H7 (cell line): ENCODE measurements around the gene PYCARD. TPM values are rescaled to one million over a fixed set of nuclear protein-coding genes. Genes with fewer than 3 reads are reported as not detected.
"Not testable (repeated sequence)": the region's sequence is repeated elsewhere in the genome, so short reads cannot be mapped to it uniquely, and the experiment has no call there.

Source experiments
- DNase-seq: peaks from one replicate; pipeline ENCODE4 v3.0.0; 2012
- H3K27me3 ChIP-seq: 2 replicates; pipeline ENCODE4 v1.6.0; 2011; ENCODE audit warnings: mild to moderate bottlenecking, low read length; ENCODE audit not compliant: control insufficient read depth, insufficient read depth
- H3K36me3 ChIP-seq: replicated peaks from 2 replicates; pipeline ENCODE4 v1.5.1; 2011; ENCODE audit warnings: low read length; ENCODE audit not compliant: control insufficient read depth, insufficient read depth
- H3K4me3 ChIP-seq: 2 replicates; pipeline ENCODE4 v1.5.1; 2011; ENCODE audit warnings: low read depth, mild to moderate bottlenecking, control low read depth, low read length, moderate library complexity; ENCODE audit not compliant: insufficient read depth
- total RNA-seq: library from RNA; depleted of rRNA; stranded (reverse); fragments of >200 nt; shearing (Covaris generic); gene quantifications from 2 replicates; pipeline ENCODE4 v1.2.3, GENCODE V29; 2014; rRNA removed

The PYCARD gene
- total RNA-seq: 32.2 and 35.2 TPM in 2 replicates

DNA sequence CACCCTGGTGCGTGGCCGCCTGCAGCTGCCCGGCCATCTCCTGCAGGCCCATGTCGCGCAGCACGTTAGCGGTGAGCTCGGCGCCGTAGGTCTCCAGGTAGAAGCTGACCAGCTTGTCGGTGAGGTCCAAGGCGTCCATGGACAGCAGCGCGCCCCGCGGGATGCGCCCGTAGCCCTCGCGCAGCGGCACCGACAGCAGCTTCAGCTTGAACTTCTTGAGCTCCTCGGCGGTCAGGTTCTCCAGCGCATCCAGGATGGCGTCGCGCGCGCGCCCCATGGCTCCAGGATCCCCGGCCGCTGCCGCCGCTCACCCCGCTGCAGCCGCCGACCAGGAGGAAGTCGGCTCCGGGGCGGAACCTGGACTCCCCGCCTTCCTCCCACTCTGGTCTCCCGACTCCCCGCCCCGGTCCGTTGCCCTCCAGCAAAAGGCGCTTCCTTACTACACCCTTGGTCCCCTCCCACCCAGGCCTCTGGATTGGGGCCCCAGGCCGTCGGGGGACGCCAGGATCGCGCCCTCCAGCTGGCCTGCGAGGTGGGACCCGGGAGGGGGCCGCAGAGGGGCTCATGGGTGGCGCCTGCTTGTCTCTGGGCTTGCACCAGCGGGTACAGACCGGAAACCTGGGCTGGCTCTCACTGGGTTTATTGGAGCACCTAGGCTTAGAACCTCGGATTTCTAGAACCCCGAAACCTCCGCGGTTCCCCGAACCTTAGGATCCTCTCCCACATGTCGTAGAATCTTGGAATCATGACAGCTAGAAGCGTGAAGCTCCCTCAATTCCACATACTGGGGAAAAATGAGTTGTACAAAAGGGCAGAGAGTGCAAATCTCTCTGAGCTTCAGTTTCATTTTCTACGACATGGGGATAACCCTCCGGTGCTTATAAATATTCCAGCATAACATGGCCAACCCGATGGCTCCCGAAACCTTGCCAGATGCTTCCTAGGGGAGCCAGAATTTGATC lies at the start of gene PYCARD:
Gene PYCARD (minus strand): TSS at position 347 of the 962 bp plus-strand sequence. CDS start 70 bp downstream, at position 277.
- H3K4me3 ChIP-seq: peak within 1 kb of the TSS; percentile 74
- peaks cover 7% of the 10 kb centered on the region for H3K36me3 ChIP-seq
- H3K27me3 ChIP-seq: peaks cover 10% of the 10 kb centered on the region
- DNase-seq: peak; percentile 84

DNA sequence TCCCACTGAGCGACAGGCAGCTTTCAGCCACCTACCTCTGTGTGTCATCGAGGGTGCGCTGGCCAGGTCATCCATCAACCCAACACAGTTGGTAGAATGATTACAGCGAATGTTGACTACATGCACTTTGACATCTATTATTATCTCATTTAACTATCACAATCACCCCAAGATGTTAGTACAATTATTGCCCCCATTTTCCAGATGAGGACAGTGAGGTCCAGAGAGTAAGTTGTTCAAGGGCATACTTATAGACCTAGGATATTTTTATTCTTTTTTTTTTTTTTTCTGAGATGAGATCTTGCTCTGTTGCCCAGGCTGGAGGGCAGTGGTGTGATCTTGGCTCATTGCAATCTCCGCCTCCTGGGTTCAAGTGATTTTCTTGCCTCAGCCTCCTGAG lies 48.9 kb upstream of the PYCARD start:
- DNase-seq: no peak
- no peaks in the 10 kb centered on the region for H3K27me3 ChIP-seq

DNA sequence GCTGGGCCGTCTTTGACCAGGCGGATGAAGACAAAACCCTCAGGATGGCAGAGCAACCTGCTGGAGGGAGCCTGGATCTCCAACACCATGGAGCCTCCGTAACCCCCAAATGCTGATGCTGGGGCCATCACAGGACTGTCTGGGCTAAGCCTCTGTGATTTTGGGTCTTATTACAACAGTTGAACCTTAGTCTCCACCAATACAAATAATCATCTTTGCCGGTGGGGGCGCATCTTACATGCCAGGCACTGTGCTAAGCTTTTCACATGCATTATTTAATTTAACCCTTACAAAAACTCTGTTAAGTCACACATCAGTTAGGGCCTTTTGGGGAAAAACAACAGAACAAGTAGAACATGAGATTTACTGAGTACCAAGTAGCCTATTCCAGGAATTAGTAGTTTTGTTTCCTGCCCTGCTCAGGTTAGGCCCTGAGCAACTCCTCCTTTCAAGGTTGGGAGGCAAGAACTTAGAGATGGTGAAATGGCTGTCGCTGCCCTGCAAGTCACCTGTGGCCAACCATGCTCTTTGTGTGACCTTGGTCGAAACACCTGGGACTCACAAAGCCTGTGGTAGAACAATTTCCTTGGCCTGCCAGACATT lies 48.3 kb upstream of the PYCARD start:
- no peaks in the 10 kb centered on the region for H3K36me3 ChIP-seq
- no peak overlapping the region for H3K4me3 ChIP-seq
- no peak for DNase-seq
- H3K27me3 ChIP-seq: no peaks in the 10 kb centered on the region

More for the DNA sequence above, 48.9 kb upstream of the PYCARD start:
- H3K4me3 ChIP-seq: no peak overlapping the region
- no peaks in the 10 kb centered on the region for H3K36me3 ChIP-seq

DNA sequence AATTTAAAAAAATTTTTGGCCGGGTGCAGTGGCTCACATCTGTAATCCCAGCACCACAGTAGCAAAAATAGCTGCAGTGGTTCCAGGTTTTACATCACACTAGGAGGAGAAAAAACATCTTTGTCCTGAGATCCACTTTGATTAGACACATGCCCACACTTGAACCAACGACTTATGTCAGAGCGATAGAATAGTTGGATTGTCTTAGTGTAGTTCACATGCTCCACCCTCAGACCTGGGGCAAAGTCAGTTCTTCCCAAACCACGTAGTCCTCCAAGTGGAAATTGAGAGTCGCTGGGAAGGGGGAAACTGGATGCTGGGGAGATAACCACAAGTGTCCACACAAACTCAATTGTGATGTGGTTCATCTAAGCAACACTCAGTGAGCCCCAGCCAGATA lies 45.8 kb upstream of the PYCARD start:
- Histone ChIP-seq H3K36me3 (no peaks in the 10 kb centered on the region), H3K27me3 (no peaks in the 10 kb centered on the region), H3K4me3 (no peak overlapping the region)
- DNase-seq: no peak

DNA sequence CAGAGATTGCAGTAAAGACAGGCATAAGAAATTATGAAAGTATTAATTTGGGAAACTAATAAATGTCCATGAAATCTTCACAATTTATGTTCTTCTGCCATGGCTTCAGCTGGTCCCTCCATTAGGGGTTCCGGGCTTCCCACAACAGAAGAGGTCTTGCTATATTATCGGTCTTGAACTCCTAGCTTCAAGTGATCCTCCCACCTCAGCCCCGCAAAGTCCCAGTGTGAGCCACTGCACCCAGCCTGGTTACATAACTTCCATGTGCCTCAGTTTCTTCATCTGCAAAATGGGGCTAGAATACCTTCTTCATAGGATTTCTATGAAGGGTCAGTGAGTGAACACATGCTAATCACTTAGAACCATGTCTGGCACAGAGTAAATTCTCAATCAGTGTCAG lies 43.7 kb upstream of the PYCARD start:
- DNase-seq: no peak
- Histone ChIP-seq H3K36me3 (no peaks in the 10 kb centered on the region), H3K4me3 (no peak overlapping the region), H3K27me3 (no peaks in the 10 kb centered on the region)

DNA sequence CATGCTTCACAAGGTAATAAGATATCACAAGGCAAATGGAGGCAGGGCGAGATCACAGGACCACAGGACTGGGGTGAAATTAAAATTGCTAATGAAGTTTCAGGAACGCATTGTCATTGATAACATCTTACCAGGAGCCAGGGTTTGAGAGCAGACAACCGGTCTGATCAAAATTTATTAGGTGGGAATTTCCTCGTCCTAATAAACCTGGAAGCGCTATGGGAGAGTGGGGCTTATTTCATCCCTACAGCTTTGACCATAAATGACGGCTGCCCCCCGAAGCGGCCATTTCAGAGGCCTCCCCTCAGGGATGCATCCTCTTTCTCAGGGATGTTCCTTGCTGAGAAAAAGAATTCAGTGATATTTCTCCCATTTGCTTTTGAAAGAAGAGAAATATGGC lies 43.0 kb upstream of the PYCARD start:
- not testable (repeated sequence) for H3K27me3 ChIP-seq, DNase-seq, H3K36me3 ChIP-seq, H3K4me3 ChIP-seq

DNA sequence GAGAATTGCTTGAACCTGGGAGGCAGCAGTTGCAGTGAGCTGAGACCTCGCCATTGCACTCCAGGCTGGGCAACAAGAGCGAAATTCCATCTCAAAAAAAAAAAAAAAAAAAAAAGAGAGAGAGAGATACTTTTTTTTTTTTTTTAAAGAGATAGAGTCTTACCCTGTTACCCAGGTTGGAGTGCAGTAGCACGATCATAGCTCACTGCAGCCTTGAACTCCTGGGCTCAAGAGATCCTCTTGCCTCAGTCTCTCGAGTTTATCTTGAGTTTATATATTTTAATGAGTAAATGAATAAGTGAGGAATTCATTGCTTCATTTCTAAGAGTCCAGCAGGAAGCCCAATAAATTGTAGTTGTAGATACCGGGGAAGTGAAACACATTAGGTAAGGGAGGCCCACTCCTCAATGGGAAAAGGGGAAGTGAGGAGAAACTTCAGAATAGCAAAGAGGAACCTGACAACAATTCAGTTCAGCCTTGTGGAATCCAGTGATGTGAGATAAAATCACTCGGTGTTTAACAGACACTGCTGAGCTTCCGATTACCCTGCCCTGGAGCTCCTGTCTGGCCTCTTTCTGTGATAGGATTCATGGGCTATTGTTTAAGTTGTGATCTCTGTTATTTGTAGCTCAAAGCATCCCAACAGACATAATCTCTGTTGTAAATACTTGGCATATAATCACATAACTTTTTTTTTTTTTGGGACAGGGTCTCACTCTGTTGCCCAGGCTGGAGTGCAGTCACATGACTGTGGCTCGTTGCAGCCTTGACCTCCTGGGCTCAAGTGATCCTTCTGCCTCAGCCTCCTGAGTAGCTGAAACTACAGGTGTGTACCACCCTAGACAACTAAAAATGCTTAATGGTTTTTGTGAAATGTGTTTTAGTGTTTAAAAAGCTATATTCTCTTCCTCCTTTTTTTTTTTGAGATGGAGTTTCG lies 41.4 kb upstream of the PYCARD start:
- H3K36me3 ChIP-seq: no peaks in the 10 kb centered on the region
- no peak overlapping the region for H3K4me3 ChIP-seq
- no peaks in the 10 kb centered on the region for H3K27me3 ChIP-seq
- no peak for DNase-seq

DNA sequence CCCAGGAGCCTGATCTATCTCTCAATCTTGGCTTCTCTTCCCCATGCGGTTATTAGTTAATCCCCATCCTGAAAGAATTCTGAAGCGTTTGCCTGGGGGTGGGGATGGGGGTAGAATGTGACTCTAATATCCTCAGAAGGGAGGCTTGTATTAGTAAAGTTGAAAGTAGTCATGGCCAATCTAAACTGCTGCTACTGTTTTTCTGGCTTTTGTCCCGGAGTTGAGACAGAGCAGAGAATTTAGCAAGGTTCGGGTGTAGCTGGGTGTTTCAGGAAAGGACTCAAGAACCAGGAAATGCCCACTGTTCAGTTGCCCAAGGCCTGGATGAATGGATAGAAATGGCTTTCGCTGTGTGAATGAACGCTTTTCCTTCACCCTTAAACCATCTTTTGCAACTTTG lies 39.6 kb upstream of the PYCARD start:
- no peak for DNase-seq

DNA sequence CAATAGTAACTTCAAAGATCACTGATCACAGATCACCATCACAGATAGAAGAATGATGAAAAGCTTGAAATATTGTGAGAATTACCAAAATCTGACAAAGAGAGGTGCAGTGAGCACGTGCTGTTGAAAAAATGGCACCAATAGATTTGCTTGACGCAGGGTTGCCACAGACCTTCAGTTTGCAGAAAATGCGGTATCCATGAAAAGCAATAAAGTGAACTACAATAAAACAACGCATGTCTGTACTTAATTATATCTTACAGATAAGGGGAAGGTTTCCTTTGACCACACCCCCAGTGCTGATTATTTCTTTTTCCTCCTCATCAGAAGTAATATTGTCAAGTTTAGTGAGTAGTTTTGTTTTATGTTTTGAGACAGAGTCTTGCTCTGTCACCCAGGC lies 35.5 kb upstream of the PYCARD start:
- H3K4me3 ChIP-seq: no peak overlapping the region
- DNase-seq: no peak
- H3K36me3 ChIP-seq: no peaks in the 10 kb centered on the region
- no peaks in the 10 kb centered on the region for H3K27me3 ChIP-seq

More for the DNA sequence above, 39.6 kb upstream of the PYCARD start:
- Histone ChIP-seq H3K36me3 (no peaks in the 10 kb centered on the region), H3K27me3 (no peaks in the 10 kb centered on the region), H3K4me3 (no peak overlapping the region)

DNA sequence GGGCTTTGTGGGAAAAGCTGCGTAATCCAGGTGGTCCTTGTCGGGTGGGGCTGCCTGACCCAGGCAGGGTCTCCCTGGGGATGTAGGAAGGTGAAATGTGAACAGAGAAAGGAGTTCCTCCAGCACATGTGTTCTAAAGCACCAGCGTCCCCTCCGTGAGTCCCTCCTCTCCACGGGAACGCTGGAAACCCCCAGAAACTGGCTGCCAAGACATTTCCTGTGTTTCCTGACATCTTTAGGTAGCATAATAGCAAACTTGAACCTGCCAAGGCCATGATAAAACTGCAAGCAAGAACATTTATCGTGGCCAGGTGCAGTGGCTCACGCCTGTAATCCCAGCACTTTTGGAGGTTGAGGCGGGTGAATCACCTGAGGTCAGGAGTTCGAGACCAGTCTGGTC lies 26.9 kb upstream of the PYCARD start:
- H3K27me3 ChIP-seq: no peaks in the 10 kb centered on the region
- DNase-seq: peak; percentile 24
- no peaks in the 10 kb centered on the region for H3K36me3 ChIP-seq
- no peak overlapping the region for H3K4me3 ChIP-seq

DNA sequence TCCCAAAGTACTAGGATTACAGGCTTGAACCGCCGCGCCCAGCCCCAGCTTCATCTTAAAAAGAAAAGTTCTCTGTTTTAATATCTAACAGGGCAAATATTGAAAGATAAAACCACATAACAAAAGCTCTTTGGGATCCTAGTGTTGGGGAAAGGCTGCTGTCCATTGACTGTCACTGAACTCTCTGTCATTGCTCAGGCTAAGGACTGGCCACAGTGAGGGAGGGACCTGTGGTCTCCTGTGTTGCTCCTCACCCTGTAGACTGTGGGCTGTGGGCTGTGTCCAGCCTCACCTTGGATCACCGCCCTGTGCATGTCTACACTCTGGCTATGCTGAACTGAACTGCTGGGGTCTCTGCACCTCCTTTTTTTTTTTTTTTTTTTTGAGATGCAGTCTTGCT lies 25.6 kb upstream of the PYCARD start:
- no peaks in the 10 kb centered on the region for H3K36me3 ChIP-seq
- no peak overlapping the region for H3K4me3 ChIP-seq
- no peaks in the 10 kb centered on the region for H3K27me3 ChIP-seq
- DNase-seq: peak; percentile 20

DNA sequence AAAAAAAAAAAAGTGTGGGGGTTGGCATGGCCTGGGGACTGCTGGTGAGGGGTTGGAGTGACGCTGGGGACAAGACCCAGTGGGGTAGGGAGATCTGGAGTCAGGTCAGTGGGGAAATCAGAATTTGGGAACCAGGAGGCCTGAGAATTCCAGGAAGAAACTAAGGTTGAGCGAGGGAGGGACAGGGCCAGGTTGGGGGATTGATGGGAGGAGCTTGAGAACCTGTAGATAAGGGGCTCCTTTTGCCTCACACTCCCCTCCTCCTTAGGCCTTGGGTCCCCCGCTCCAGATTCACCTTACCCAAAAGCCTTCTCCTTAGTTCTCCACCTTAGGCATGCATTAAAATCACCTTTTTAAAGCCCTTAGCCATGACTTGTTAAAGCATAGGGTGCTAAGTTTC lies 22.6 kb upstream of the PYCARD start:
- Histone ChIP-seq H3K4me3 (no peak overlapping the region), H3K27me3 (no peaks in the 10 kb centered on the region; the same call in none of the 2 replicates), H3K36me3 (no peaks in the 10 kb centered on the region)
- DNase-seq: peak; percentile 47

DNA sequence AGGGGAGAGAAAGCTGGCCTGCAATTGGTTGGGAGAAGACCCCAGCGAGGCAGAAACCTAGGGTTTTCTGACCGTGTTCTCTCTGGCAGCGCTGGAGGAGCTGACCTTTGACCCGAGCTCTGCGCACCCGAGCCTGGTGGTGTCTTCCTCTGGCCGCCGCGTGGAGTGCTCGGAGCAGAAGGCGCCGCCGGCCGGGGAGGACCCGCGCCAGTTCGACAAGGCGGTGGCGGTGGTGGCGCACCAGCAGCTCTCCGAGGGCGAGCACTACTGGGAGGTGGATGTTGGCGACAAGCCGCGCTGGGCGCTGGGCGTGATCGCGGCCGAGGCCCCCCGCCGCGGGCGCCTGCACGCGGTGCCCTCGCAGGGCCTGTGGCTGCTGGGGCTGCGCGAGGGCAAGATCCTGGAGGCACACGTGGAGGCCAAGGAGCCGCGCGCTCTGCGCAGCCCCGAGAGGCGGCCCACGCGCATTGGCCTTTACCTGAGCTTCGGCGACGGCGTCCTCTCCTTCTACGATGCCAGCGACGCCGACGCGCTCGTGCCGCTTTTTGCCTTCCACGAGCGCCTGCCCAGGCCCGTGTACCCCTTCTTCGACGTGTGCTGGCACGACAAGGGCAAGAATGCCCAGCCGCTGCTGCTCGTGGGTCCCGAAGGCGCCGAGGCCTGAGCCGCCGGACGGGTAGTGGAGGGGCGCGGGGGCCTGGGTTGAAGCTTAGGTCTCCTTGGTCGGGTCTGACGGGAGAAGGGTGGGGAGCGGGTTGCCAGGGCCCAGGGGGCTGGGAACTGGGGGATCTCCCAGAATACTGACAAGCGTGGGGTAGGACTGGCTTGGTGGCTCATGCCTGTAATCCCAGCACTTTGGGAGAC lies 21.8 kb upstream of the PYCARD start:
- peak; percentile 61 for DNase-seq

More for the DNA sequence above, 21.8 kb upstream of the PYCARD start:
- Histone ChIP-seq H3K36me3 (no peaks in the 10 kb centered on the region), H3K4me3 (no peak overlapping the region), H3K27me3 (no peaks in the 10 kb centered on the region; the same call in none of the 2 replicates)
